ENCODE data around the gene BAG5.
"Not testable (repeated sequence)": the region's sequence is repeated elsewhere in the genome, so short reads cannot be mapped to it uniquely, and the experiment has no call there.

Gene BAG5

GRCh38 chr14:103562429-103563225 is at the start of gene BAG5, which contains the start of gene COA8:
TSS of gene BAG5 (minus strand) at chr14:103562657. CDS start at chr14:103561164, 1,493 bp downstream.
TSS of gene COA8 (plus strand) at chr14:103562960. CDS start at chr14:103563002, 42 bp downstream.
- DNase-seq, result peak; percentile 83

- no peak for DNase-seq
These were observed 48.8 kb upstream of the BAG5 start for GRCh38 chr14:103611215-103611614.

- not testable (repeated sequence) for DNase-seq
These were observed 46.6 kb upstream of the BAG5 start for GRCh38 chr14:103609081-103609480.

GRCh38 chr14:103607822-103608221 is 45.4 kb upstream of the BAG5 start:
- DNase-seq, result no peak

- DNase-seq, result peak; percentile 14
These were observed 44.7 kb upstream of the BAG5 start for GRCh38 chr14:103606963-103607668.

- DNase-seq, result no peak
These were observed 42.2 kb upstream of the BAG5 start for GRCh38 chr14:103604620-103605019.

GRCh38 chr14:103600503-103600902 is 38.0 kb upstream of the BAG5 start:
- no peak for DNase-seq

GRCh38 chr14:103597623-103598377 is 35.3 kb upstream of the BAG5 start:
- DNase-seq, result peak; percentile 42

- DNase-seq, result peak; percentile 75
These were observed 31.8 kb upstream of the BAG5 start for GRCh38 chr14:103594265-103594664.

GRCh38 chr14:103593577-103593976 is 31.1 kb upstream of the BAG5 start:
- no peak for DNase-seq

- DNase-seq, result no peak
These were observed 22.0 kb upstream of the BAG5 start for GRCh38 chr14:103584326-103584915.

GRCh38 chr14:103581954-103582703 is 19.7 kb upstream of the BAG5 start:
- no peak for DNase-seq

- DNase-seq, result no peak
These were observed 18.7 kb upstream of the BAG5 start for GRCh38 chr14:103581206-103581605.

- DNase-seq, result no peak
These were observed 16.1 kb upstream of the BAG5 start for GRCh38 chr14:103578401-103579075.

- DNase-seq, result peak; percentile 76
These were observed 14.0 kb upstream of the BAG5 start for GRCh38 chr14:103576371-103577024.

- DNase-seq, result no peak
These were observed 12.3 kb upstream of the BAG5 start for GRCh38 chr14:103574707-103575285.

GRCh38 chr14:103574104-103574503 is 11.6 kb upstream of the BAG5 start:
- DNase-seq, result no peak

GRCh38 chr14:103569408-103569807 is 7.0 kb upstream of the BAG5 start:
- DNase-seq, result no peak

GRCh38 chr14:103568952-103569351 is 6.5 kb upstream of the BAG5 start:
- no peak for DNase-seq

- no peak for DNase-seq
These were observed 1.5 kb upstream of the BAG5 start for GRCh38 chr14:103563844-103564505.

Data from T1000 (cell line).